Amniotic epithelial cell (primary cell): Measurements from ENCODE around the gene SLC6A5.

Experiments used
- DNase-seq: peaks from one replicate; pipeline ENCODE4 v3.0.0-alpha.2; 2010; ENCODE audit warnings: low read depth

Gene SLC6A5

DNA sequence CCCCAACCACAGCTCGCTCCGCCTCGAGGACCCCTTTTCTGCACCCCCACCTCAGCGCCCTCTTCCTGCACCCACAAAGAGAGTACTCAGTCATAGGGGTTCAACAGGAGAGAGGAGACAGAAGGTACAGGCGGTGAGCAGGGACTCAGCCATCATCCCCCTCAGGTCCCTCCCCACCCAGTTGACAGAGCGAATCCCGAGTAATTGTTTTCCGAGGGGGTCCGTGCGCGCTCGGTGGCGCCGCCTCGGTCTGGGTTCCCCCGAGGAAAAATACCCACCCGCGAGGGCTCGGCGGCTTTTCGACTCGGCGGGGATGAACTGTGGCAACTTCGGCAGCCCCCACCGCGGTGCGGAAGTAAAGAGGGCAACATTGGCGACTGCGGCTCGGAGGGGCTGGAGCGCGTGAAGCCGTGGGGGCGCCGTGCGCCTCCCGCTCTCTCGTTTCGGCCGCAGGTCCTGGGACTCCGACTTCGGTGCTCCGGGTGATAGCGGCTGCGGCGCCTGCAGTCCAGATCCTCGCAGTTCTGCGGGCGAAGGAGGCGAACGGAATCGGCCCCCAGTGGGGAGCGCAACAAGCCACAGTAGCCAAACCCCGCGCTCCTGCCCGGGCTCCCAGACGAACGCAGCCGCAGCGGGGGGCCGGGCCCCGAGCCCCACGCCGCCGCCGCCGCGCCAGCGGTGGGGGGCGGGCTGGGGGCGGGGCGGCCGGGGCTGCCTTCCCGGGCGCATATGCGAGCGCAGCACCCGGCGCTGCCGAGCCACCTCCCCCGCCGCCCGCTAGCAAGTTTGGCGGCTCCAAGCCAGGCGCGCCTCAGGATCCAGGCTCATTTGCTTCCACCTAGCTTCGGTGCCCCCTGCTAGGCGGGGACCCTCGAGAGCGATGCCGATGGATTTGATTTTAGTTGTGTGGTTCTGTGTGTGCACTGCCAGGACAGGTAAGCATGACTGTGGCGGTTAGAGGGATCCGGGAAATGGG lies 69.7 kb downstream of the SLC6A5 start, which contains the start of gene NELL1:
TSS of gene NELL1 (plus strand) at position 743 of the 976 bp plus-strand sequence.
- DNase-seq = no peak

DNA sequence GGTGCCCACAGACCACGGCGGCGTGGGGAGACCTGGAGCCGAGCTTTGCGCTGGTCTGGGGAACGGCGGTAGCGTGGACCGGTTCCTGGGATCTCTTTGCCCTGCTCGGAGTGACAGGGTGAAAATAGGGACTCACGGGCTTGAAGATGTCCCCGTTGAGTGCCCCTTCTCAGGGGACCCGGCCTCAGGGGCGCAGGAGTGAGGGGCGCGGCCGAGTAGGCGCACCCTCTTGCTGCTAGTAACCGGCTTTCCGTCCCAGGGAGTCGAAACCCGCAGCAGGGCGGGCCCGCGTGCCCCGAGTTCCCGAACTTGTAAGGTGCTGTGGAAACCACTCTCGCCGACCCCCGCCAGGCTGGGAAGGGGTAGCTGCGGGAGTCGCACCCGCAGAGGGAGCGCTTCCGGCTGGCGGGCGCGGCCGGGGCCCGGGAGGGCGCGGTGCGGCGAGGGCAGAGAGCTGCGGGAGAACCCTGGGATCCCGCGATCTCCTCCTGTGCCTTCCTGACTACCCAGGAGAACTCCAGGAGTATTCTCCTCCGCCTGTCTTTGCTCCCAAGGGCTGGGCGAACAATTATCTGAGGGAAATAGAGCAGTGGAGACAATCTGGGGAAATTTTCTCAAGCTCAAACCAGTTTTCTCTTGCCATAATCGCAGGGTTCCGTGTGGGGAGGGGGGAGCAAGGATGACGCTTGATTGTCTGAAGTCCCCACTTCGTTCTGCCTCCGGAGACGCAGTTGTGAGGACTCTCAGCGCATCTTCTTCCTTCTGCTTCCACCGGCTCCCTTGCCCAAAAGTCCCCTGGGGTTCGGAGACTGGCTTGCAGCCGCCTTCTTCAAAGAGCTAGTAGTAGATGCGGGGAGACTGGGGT lies 70.6 kb downstream of the SLC6A5 start:
- DNase-seq = no peak

DNA sequence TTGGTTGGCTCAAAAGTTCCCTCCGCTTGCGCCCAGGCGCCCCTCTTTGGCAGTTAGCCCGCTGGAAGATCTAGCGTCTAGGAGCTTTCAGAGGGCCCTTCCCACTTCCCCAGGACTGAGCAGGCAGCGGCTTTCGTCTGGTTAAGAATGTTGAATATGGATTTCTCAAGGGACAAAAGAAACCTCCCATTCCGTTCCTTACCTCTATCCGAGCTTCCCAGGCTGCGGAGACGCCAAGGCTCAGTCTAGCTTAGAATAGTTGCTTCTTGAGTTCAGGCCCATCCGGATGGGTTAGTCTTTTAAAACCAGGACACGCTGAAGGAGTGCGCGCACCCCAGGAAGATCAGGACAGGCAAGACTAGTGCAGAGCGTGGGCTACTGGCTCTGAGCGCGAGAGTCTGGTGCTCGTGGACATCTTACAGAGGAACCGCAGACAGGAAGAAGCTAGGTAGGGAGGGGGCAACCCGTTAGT lies 71.6 kb downstream of the SLC6A5 start:
- DNase-seq = no peak

DNA sequence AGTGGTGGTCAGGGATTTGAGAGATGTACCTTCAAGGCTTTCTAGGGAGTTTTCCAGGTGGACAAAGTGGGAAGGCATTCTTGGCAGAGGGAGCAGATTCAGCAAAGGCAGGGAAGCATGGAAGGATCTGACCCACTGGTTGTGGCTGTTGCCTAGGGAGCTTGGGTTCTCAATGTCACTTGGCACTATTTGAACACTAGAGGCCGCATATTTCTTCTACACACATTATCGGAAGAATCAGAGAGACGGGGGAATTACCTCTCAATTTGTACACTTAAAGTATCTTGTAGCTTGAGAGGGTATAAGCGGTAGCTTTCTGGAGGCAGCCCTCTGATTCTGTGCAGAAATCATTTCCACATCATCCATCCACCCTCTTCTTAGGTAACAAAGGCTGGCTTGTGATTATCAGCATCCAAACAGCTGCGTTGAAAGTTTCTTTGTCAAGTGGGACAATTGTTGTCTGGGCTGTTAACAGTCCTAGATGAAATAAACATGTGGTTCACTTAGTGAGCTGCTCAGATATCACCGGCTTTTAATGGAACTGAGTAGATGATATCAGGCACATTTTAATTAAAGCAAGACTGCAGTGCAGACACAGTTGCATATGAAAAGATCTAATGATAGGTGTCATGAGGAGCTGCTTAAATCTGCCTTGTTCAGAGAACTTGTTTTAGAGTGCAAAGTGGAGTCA lies 72.6 kb downstream of the SLC6A5 start:
- no peak for DNase-seq

DNA sequence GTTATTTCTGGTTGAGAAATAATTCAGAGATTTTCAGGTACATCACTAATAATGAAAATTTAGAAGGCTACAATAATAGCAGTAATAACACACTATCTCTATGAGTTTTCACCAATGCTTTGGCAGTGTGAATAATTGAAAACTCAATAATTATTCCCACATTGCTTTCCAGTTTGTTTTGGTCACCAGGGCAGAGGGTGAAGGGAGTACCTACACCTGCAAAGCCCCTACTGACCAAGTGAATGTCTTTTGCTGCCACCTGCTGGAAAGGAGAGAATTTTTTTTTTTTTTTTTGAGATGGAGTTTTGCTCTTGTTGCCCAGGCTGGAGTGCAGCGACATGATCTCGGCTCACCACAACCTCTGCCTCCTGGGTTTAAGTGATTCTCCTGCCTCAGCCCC lies 73.2 kb downstream of the SLC6A5 start:
- no peak for DNase-seq

DNA sequence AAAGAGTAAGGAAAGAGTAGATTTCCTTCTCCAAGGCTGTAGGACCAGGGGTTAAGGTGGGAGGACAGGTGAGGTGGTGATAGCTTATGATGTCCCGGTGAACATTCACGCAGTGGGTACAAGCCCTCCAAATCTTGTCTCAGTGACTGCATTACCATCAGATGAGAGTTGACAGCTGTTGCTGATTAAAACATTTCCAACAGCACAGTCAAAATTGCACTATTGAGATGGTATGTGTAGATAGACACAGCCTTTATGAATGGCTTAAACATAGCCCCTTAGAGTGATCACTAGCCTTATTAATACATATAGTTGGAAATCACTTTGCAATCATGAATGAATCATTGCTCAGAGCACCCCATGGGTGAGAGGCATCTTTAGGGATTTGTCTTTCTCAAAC lies 77.2 kb downstream of the SLC6A5 start:
- no peak for DNase-seq

DNA sequence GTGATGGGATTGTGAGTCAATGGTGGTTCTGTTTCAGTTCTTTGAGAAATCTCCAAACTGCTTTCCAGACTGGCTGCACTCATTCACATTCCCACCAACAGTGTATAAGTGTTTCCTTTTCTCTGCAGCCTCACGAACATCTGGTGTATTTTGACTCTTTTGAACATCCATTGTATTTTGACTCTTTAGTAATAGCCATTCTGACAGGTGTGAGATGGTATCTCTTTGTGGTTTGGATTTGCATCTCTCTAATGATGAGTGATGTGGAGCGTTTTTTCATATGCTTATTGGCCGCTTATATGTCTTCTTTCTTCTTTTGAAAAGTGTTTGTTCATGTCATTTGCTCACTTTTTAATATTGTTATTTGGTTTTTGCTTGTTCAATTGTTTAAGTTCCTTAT lies 89.4 kb downstream of the SLC6A5 start:
- no peak for DNase-seq

DNA sequence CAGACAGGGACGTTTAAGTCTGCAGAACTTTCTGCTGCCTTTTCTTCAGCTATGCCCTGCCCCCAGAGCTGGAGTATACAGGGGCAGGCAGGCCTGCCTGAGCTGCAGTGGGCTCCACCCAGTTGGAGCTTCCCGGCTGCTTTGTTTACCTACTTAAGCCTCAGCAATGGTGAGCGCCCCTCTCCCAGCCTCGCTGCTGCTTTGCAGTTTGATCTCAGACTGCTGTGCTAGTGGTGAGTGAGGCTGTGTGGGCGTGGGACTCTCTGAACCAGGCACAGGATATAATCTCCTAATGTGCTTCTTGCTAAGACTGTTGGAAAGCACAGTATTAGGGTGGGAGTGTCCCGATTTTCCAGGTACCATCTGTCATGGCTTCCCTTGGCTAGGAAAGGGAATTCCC lies 108.5 kb downstream of the SLC6A5 start:
- no peak for DNase-seq
